ENCODE results near the gene HTR4. TPM values are rescaled to one million over a fixed set of nuclear protein-coding genes. Genes with fewer than 3 reads are reported as not detected.
"Not testable (repeated sequence)": the region's sequence is repeated elsewhere in the genome, so short reads cannot be mapped to it uniquely, and the experiment has no call there.

Gene HTR4
- total RNA-seq, 1 donor from 2014 or later = 0.43 TPM

- intact Hi-C loops (cut with DNase I) = no loop called here
- DNase-seq (no peak), ATAC-seq (no peak)
- Histone ChIP-seq H3K9me3 (no peaks in the 10 kb centered on the region), H3K4me1 (no peaks in the 10 kb centered on the region), H3K4me3 (no peak overlapping the region), H3K27ac (no peak overlapping the region), H3K36me3 (no peaks in the 10 kb centered on the region), H3K27me3 (no peaks in the 10 kb centered on the region)
- TF ChIP-seq CTCF (IDR thresholded peaks at IDR 0.05) = no peak
These were observed 119.1 kb downstream of the HTR4 start for GRCh38 chr5:148535190-148535589.

GRCh38 chr5:148532969-148533670 lies 121.2 kb downstream of the HTR4 start:
- ATAC-seq (no peak), DNase-seq (no peak)
- no peak for TF ChIP-seq CTCF (IDR thresholded peaks at IDR 0.05)
- Histone ChIP-seq H3K36me3 (no peaks in the 10 kb centered on the region), H3K4me3 (no peak overlapping the region), H3K4me1 (no peaks in the 10 kb centered on the region), H3K27ac (no peak overlapping the region), H3K27me3 (no peaks in the 10 kb centered on the region), H3K9me3 (no peaks in the 10 kb centered on the region)
- intact Hi-C loops (cut with DNase I) = no loop called here

- H3K4me1 ChIP-seq; H3K27ac ChIP-seq; ATAC-seq; H3K36me3 ChIP-seq; H3K9me3 ChIP-seq; H3K27me3 ChIP-seq; intact Hi-C loops (cut with DNase I); H3K4me3 ChIP-seq; DNase-seq: not testable (repeated sequence)
These were observed 124.9 kb downstream of the HTR4 start for GRCh38 chr5:148529450-148529849.

GRCh38 chr5:148524721-148525120 lies 129.6 kb downstream of the HTR4 start:
- DNase-seq (no peak), ATAC-seq (no peak)
- Histone ChIP-seq H3K27me3 (no peaks in the 10 kb centered on the region), H3K4me3 (no peak overlapping the region), H3K36me3 (no peaks in the 10 kb centered on the region), H3K4me1 (no peaks in the 10 kb centered on the region), H3K9me3 (no peaks in the 10 kb centered on the region), H3K27ac (no peak overlapping the region)
- TF ChIP-seq CTCF (IDR thresholded peaks at IDR 0.05) = no peak
- intact Hi-C loops (cut with DNase I) = no loop called here

GRCh38 chr5:148523139-148523538 lies 131.2 kb downstream of the HTR4 start:
- no peak for DNase-seq
- Histone ChIP-seq H3K4me1 (no peaks in the 10 kb centered on the region), H3K36me3 (no peaks in the 10 kb centered on the region), H3K9me3 (no peaks in the 10 kb centered on the region), H3K4me3 (no peak overlapping the region), H3K27ac (no peak overlapping the region), H3K27me3 (no peaks in the 10 kb centered on the region)
- ATAC-seq = no peak
- TF ChIP-seq CTCF (IDR thresholded peaks at IDR 0.05) = no peak
- intact Hi-C loops (cut with DNase I) = no loop called here

- intact Hi-C loops (cut with DNase I) = no loop called here
- Histone ChIP-seq H3K4me3 (no peak overlapping the region), H3K36me3 (no peaks in the 10 kb centered on the region), H3K4me1 (no peaks in the 10 kb centered on the region), H3K9me3 (peaks cover 7% of the 10 kb centered on the region), H3K27ac (no peak overlapping the region), H3K27me3 (no peaks in the 10 kb centered on the region)
- DNase-seq (no peak), ATAC-seq (no peak)
- TF ChIP-seq CTCF (IDR thresholded peaks at IDR 0.05) = no peak
These were observed 138.9 kb downstream of the HTR4 start for GRCh38 chr5:148515460-148515859.

Measured in upper lobe of right lung (tissue), 1 donor.